HepG2 (cell line): ENCODE data around the gene NDUFAF8.

ENCODE experiments used
- ARHGAP35 ChIP-seq: sonication (generic); formaldehyde crosslinking; IDR thresholded peaks from 2 replicates; pipeline ENCODE4 v1.9.0; 2022; ENCODE audit warnings: mild to moderate bottlenecking, inconsistent platforms, moderate library complexity, missing genetic modification reagents, borderline replicate concordance
- E2F1 ChIP-seq: sonication (generic); formaldehyde crosslinking; IDR thresholded peaks from 2 replicates; pipeline ENCODE4 v1.5.0; 2020; ENCODE audit warnings: missing genetic modification reagents
- FOXK2 ChIP-seq: fragments of 450-650 bp; IDR thresholded peaks from 2 replicates; pipeline ENCODE4 v1.6.1; 2016
- HDAC2 ChIP-seq: sonication (generic); formaldehyde crosslinking; IDR thresholded peaks from 2 replicates; pipeline ENCODE4 v1.4.0; 2020; ENCODE audit warnings: missing genetic modification reagents
- SMC3 ChIP-seq: IDR thresholded peaks from 2 replicates; pipeline ENCODE4 v1.6.1; 2011; ENCODE audit warnings: low read length, improper control_type of control experiment
- SRF ChIP-seq: IDR thresholded peaks from 2 replicates; pipeline ENCODE4 v1.6.1; 2011; ENCODE audit warnings: mild to moderate bottlenecking, low read depth, low read length, moderate library complexity
- THAP9 ChIP-seq: sonication (generic); formaldehyde crosslinking; IDR thresholded peaks from 2 replicates; pipeline ENCODE4; 2020; ENCODE audit warnings: missing genetic modification reagents, mild to moderate bottlenecking, borderline replicate concordance
- ZNF142 ChIP-seq: sonication (generic); formaldehyde crosslinking; IDR thresholded peaks from 2 replicates; pipeline ENCODE4 v1.4.0; 2020; ENCODE audit warnings: missing genetic modification reagents
- TF ChIP-seq, protein P1 (sequence below): fragments of 450-650 bp; IDR thresholded peaks from 2 replicates; pipeline ENCODE4 v1.6.1; 2016

DNA sequence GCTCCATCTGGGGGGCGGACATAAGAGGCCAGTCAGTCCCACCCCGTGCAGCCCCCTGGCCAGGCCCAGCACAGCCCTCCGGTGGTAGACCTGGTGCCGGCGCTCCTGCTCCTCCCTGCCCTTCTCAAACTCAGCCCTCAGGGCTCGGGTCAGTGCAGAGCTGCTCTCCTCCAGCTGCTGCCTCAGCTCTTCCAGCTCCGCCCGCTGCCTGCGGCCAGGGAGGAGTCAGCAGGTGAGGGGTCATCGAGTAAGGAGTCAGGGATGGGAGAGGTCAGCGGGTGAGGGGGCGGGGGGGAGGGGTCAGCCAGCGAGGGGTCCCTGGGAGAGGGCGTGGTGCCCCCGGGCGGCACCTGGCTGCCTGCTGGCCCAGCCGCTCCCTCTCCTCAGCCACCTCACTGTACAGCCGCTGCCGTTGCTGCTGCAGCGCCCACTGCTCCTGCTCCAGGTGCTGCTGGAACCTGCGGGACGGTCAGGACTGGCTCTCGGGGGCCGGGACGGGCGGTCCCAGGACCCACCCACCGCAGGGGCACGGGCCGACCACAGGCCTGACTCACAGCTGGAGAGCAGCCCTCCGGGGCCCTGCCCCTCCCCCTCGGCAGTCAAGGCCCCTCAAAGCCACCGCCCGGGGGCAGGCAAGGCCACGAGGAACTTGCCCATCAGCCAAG is 46.6 kb upstream of the NDUFAF8 start:
- no peak for TF ChIP-seq THAP9
- no peak for TF ChIP-seq E2F1 (CRISPR knock-in tag)
- no peak for TF ChIP-seq SMC3
- TF ChIP-seq ARHGAP35 = no peak
- no peak for TF ChIP-seq ZNF142
- TF ChIP-seq, protein P1, sequence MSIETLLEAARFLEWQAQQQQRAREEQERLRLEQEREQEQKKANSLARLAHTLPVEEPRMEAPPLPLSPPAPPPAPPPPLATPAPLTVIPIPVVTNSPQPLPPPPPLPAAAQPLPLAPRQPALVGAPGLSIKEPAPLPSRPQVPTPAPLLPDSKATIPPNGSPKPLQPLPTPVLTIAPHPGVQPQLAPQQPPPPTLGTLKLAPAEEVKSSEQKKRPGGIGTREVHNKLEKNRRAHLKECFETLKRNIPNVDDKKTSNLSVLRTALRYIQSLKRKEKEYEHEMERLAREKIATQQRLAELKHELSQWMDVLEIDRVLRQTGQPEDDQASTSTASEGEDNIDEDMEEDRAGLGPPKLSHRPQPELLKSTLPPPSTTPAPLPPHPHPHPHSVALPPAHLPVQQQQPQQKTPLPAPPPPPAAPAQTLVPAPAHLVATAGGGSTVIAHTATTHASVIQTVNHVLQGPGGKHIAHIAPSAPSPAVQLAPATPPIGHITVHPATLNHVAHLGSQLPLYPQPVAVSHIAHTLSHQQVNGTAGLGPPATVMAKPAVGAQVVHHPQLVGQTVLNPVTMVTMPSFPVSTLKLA = no peak
- TF ChIP-seq FOXK2 = no peak
- TF ChIP-seq HDAC2 (CRISPR knock-in tag) = no peak
- no peak for TF ChIP-seq SRF
